Hepatocyte (in vitro differentiated cells): ENCODE results near the gene INO80C.

ENCODE experiments used
- CTCF ChIP-seq: fragments of 200-600 bp; sonication (generic); IDR thresholded peaks from 2 replicates; pipeline ENCODE4 v1.5.1; 2016; ENCODE audit warnings: antibody characterized with exemption, mild to moderate bottlenecking; ENCODE audit not compliant: poor library complexity
- EZH2 ChIP-seq: fragments of 200-600 bp; sonication (generic); IDR thresholded peaks from 2 replicates; pipeline ENCODE4 v1.6.1; 2016; ENCODE audit warnings: antibody characterized with exemption, mild to moderate bottlenecking, borderline replicate concordance

- TF ChIP-seq CTCF (no peak), EZH2 (no peak)
Measured at GRCh38 chr18:35511428-35511827, 13.7 kb upstream of the INO80C start.
